ENCODE measurements around the gene PKHD1.

Gene PKHD1

GRCh38 chr6:51844336-51844735 is 243.1 kb downstream of the PKHD1 start:
- DNase-seq = no peak

- no peak for DNase-seq
These were observed 243.9 kb downstream of the PKHD1 start for GRCh38 chr6:51843456-51844056.

GRCh38 chr6:51842804-51843378 is 244.5 kb downstream of the PKHD1 start:
- no peak for DNase-seq

GRCh38 chr6:51842061-51842803 is 245.2 kb downstream of the PKHD1 start:
- no peak for DNase-seq

GRCh38 chr6:51841626-51842025 is 245.8 kb downstream of the PKHD1 start:
- DNase-seq = no peak

- DNase-seq = no peak
These were observed 247.6 kb downstream of the PKHD1 start for GRCh38 chr6:51839726-51840374.

GRCh38 chr6:51830666-51831065 is 256.7 kb downstream of the PKHD1 start:
- no peak for DNase-seq

- DNase-seq = no peak
These were observed 259.8 kb downstream of the PKHD1 start for GRCh38 chr6:51827580-51827979.

- no peak for DNase-seq
These were observed 262.5 kb downstream of the PKHD1 start for GRCh38 chr6:51824940-51825339.

GRCh38 chr6:51820555-51820954 is 266.9 kb downstream of the PKHD1 start:
- no peak for DNase-seq

GRCh38 chr6:51818520-51819022 is 268.8 kb downstream of the PKHD1 start:
- DNase-seq = no peak

- no peak for DNase-seq
These were observed 269.6 kb downstream of the PKHD1 start for GRCh38 chr6:51817832-51818231.

GRCh38 chr6:51814418-51814817 is 273.0 kb downstream of the PKHD1 start:
- no peak for DNase-seq

- DNase-seq = no peak
These were observed 273.5 kb downstream of the PKHD1 start for GRCh38 chr6:51813904-51814303.

GRCh38 chr6:51812231-51812630 is 275.2 kb downstream of the PKHD1 start:
- no peak for DNase-seq

GRCh38 chr6:51805517-51805916 is 281.9 kb downstream of the PKHD1 start:
- no peak for DNase-seq

GRCh38 chr6:51800603-51801002 is 286.8 kb downstream of the PKHD1 start:
- no peak for DNase-seq

- no peak for DNase-seq
These were observed 294.0 kb downstream of the PKHD1 start for GRCh38 chr6:51793393-51793792.

- no peak for DNase-seq
These were observed 295.0 kb downstream of the PKHD1 start for GRCh38 chr6:51792273-51793030.

GRCh38 chr6:51790946-51791345 is 296.5 kb downstream of the PKHD1 start:
- DNase-seq = no peak

- DNase-seq = no peak
These were observed 299.3 kb downstream of the PKHD1 start for GRCh38 chr6:51788121-51788520.

- no peak for DNase-seq
These were observed 308.7 kb downstream of the PKHD1 start for GRCh38 chr6:51778666-51779065.

- DNase-seq = no peak
These were observed 309.8 kb downstream of the PKHD1 start for GRCh38 chr6:51777618-51778017.
